ENCODE data around the gene ZNF467.

ZNF467 gene

DNA sequence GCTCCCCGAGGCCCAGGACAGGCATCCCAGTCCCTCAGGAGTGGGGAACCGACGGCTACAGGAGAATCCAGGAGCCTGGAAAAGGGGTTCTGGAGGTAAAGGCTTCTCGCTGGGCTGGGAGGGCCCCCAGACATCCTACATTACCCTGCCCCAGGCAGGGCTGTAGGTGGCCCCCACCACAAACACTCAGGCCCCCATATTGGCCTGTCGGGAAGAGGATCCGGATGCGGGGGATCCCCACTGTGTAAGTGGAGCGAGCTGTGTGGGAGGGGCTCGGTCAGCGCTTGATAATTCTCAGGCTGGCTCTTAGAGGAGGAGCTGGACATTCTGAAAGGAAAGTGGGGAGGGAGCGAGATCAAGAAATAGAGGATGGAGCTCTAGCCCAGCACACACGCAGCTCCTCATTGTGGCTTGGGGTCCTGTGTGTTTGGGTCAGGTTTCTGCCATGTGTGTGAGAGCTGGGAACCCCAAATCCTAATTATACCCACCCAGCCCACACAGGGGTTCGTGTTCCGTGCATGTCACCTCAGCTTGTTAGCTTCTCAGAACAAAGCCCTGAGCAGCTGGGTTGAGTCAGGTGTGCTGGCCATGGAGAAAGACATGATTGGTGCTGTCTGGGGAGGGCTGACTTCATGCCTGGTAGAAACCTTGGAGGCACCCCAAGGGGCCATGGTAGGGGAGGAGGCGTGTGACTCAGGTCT, 49.4 kb downstream of the ZNF467 start:
- no peak for DNase-seq

GRCh38 chr7:149723082-149723767, 50.2 kb downstream of the ZNF467 start:
- no peak for DNase-seq

DNA sequence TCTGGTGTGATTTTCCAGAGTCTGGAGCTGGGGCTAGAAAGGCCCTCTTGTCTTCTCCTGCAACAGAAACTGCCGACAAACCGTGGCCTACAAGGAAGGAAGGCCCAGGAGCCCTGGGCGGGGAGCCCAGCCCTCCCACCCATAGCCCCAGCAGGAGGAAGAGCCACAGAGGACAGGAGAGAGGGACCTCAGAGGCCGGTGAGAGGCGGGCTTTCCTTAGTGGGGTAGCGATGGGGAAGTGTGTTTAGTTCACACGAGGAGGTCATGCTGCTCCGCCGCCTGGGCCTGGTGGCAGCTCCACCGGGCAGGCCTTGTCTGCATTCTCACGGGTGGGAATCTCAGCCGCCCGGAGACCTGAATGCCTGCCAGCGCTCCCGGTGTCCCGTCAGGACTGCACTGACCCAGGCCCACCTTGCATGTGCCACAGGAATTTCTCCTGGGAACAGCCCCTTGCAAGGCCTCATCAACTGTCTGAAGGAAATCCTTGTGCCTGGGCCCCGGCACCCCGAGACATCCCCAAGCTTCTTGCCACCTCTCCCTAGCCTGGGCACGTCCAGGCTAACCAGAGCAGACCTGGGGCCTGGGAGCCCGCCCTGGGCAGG, 50.9 kb downstream of the ZNF467 start:
- DNase-seq, result no peak

DNA sequence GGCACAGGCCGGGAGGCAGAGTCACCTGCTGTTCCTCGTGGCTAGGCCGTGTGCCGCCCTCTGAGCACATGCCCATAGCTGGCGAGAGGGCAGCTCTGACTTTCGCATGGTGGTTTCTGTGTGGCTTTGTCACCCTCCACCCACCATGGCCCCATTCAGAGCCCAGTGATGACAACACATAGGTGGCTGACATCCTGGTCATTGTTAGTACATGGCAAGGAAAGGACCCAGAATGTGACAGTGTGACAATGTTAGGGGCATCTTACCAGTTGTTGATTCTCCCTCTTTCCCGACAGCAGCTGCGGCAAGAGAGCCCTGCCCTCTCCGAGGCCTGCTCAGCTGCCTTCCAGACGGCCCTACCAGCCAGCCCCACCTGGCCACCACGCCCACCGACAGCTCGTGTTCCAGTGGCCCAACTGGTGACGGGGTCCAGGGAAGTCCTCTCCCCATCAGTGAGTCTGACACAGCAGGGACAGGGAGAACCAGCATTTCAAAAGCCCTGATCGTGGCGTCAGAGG, 52.2 kb downstream of the ZNF467 start:
- no peak for DNase-seq

DNA sequence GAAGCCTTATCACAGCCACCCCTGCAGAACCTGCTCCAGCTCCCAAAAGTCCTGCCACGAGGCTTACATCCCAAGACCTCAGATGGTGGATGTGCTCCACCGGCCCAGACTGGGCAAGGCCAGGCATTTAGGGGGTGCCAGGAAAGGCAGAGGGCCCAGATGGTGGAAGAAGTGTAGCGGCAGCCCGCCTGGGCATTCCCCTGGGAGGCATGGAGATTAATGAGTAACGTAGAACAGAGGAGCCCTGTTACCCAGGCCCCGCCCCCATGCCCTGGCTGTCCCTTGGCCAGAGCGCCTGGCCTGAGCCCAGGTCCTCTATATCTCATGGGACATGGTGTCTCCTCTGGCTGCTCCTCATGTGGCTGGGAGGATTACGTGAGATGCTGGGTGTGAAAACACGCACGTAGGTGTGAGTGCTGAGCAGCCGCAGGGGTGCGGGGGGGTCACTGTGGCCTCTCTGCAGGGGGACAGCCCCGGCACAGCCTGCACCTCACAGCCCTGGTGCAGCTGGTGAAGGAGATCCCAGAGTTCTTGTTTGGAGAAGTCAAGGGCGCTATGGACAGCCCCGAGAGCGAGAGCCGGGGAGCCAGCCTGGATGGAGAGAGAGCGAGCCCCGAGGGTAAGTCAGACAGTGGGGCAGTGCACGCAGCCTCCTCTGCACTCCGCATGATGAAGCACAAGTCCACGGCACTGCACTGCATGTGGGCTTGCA, 52.9 kb downstream of the ZNF467 start:
- DNase-seq, result no peak

DNA sequence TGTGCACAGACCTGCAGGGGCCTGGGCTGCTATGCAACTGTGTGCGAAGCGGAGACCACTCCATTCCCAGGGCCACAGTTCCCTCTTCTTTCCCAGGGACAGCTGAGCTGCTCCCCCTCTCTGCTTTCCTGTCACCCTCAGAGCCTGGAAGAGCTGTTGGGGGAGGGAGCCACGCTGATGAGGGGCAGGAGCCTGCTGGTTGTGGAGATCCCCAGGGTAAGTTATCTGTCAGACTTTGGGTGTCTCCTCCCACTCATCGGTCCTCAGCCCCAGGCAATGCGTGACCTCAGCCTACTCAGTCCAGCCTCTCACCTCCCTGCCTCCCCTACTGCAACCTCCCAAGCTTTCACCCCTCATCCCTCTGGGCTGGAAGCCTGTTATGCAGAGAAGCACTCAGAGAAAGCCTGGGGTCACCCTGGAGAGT, 53.5 kb downstream of the ZNF467 start:
- no peak for DNase-seq

DNA sequence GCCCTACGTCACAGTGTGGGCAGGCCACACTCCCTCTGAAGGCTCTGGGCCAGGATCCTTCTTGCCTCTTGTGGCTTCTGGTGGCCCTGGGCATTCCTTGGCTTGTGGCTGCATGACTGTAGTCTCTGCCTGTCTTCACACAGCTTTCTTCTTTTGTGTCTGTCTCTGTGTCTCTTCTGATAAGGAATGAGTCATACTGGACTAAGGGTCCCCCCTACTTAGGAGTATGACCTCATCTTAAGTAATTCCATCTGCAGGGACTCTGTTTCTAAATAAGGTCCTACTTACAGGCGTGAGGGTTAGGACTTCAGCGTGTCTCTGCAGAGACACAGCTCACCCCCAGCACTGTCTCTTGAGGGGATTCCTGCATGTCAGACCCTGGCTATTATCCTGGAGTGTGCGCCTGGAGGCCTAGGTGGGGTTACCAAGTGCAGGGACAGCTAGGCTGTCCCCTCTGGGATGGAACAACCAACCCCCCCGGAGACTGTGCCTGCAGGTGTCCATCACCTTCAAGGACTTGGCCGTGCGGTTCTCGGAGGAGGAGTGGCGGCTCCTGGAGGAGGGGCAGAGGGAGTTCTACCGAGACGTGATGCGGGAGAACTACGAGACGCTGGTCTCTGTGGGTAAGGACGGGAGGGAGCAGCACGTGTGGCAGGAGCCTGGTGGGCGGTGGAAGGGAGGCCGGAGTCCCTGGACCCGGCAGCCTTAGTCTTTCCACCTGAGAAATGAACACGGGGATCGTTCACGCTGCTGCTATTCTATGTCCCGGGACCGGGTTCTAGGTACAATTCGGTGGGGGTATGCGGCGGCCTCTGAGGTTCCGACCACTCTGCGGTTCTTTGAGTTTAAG, 54.1 kb downstream of the ZNF467 start:
- DNase-seq, result no peak

- DNase-seq, result no peak
Measured at GRCh38 chr7:149718730-149719049, 54.7 kb downstream of the ZNF467 start.

DNA sequence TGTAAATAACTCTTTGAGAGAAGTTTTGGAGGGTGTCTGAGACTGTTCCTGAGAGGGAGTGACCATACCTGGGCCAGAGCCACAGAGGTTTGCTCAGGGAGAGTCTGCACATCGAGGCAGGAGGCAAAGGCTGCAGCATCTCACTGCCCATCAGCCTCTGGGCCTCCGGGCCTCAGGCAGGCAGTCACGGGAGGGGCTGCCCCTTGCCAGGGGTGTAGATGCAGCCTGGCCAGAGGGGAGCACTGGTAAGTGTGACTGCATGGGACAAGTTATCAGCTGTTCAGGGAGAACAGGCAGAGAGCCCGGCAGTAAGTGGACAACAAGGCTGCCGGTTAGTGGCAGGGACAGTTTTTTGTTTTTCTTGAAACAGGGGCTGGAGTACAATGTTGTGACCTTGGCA, 55.9 kb downstream of the ZNF467 start:
- DNase-seq, result no peak

- no peak for DNase-seq
Measured at GRCh38 chr7:149716932-149717307, 56.5 kb downstream of the ZNF467 start.

DNA sequence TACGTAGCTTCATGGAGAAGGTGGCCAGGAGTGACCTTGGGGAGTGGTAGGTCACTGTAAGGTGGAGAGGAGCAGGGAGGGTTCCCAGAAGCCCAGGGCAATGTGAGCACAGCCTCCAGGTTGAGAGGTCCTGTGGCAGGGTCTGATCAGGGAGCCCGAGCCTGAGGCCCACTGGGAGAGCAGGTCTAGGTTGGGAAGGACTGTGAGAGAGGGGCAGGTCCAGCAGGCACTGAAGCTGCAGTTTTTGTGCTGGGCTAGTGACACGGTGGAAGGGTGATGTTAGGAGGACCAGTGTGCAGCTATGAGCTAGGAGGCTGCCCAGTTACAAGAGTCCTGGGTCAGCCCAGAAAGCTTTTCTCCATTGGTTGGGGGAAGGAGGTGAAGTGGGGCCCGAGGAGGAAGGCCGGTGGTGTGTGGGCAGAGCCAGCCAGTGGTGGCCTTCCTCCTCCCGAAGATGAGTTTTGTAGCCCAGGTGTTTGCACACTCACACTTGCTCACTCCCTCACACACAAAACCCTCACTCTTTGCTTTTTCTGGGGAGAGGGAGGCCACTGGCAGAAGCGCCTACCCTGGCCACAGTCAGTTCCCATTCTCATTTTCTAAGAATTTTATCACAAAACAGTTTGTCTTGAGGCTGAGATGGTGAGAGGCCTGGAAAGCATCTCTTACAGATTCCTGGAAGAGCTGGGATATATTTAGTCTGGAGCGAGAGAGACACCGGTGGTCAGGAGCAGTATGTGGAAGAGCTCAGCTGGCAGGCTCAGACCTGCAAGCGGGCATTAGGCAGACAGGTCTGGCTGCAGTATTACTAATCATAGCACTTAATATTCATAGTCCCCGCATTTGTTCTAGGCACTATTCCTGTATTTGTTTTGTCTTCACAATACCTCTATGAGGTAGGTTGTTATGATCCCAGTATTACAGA, 57.1 kb downstream of the ZNF467 start:
- no peak for DNase-seq

GRCh38 chr7:149715476-149715875, 57.9 kb downstream of the ZNF467 start:
- no peak for DNase-seq

DNA sequence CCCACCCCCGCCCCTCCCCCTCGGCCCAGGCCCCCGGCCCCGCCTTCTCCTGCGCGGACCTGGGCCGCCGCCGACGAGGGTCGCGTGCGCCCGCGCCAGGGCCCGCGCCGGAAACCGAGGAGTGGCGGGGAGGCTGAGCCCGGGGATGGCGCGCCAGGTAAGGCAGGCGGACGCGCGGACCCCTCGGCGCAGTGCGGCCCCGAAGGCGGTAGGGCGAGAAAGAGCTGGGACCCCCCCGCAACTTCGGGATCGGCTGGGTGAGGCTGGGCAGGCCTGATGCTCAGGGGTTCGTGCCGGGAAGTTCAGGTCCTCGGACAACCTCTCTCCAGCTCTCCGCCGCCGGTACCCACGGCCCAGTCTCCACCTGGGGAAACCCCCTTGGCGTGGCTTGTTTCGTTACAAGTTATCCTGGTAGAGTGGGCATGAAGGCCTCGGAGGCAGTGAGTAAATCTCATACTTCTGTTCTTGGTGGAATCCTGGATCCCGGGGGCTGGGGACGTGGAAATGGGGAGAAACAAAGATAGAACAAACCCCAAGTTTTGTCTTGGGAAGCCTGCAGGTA, 58.4 kb downstream of the ZNF467 start:
- no peak for DNase-seq
